ENCODE measurements around the gene DIS3L2.
"Not testable (repeated sequence)": the region's sequence is repeated elsewhere in the genome, so short reads cannot be mapped to it uniquely, and the experiment has no call there.

The DIS3L2 gene

GRCh38 chr2:232126301-232127099 lies 165.0 kb downstream of the DIS3L2 start:
- DNase-seq = no peak

GRCh38 chr2:232129483-232129882 lies 168.0 kb downstream of the DIS3L2 start:
- no peak for DNase-seq

GRCh38 chr2:232132181-232132580 lies 170.7 kb downstream of the DIS3L2 start:
- DNase-seq = no peak

- DNase-seq = no peak
Measured at GRCh38 chr2:232133078-232133477, 171.6 kb downstream of the DIS3L2 start.

- DNase-seq = no peak
Measured at GRCh38 chr2:232134939-232135338, 173.4 kb downstream of the DIS3L2 start.

GRCh38 chr2:232137356-232138147 lies 176.0 kb downstream of the DIS3L2 start:
- no peak for DNase-seq

- no peak for DNase-seq
Measured at GRCh38 chr2:232138441-232138840, 176.9 kb downstream of the DIS3L2 start.

GRCh38 chr2:232139171-232139594 lies 177.7 kb downstream of the DIS3L2 start:
- DNase-seq = no peak

GRCh38 chr2:232139786-232140562 lies 178.5 kb downstream of the DIS3L2 start:
- no peak for DNase-seq

- DNase-seq = no peak
Measured at GRCh38 chr2:232141591-232141990, 180.1 kb downstream of the DIS3L2 start.

- peak in 1 of 5 donors; percentile 19 for DNase-seq
Measured at GRCh38 chr2:232142049-232142448, 180.5 kb downstream of the DIS3L2 start.

- DNase-seq = no peak
Measured at GRCh38 chr2:232142502-232142901, 181.0 kb downstream of the DIS3L2 start.

GRCh38 chr2:232146294-232146693 lies 184.8 kb downstream of the DIS3L2 start:
- DNase-seq = no peak

- DNase-seq = no peak
Measured at GRCh38 chr2:232147440-232148077, 186.0 kb downstream of the DIS3L2 start.

- DNase-seq = no peak
Measured at GRCh38 chr2:232162187-232162586, 200.7 kb downstream of the DIS3L2 start.

- no peak for DNase-seq
Measured at GRCh38 chr2:232170396-232170795, 208.9 kb downstream of the DIS3L2 start.

GRCh38 chr2:232174662-232175061 lies 213.1 kb downstream of the DIS3L2 start:
- no peak for DNase-seq

- DNase-seq = not testable (repeated sequence)
Measured at GRCh38 chr2:232176587-232176986, 215.1 kb downstream of the DIS3L2 start.

GRCh38 chr2:232183279-232183678 lies 221.8 kb downstream of the DIS3L2 start:
- DNase-seq = no peak

GRCh38 chr2:232184346-232184745 lies 222.8 kb downstream of the DIS3L2 start:
- no peak for DNase-seq

- no peak for DNase-seq
Measured at GRCh38 chr2:232190796-232191195, 229.3 kb downstream of the DIS3L2 start.

GRCh38 chr2:232195487-232195886 lies 234.0 kb downstream of the DIS3L2 start:
- no peak for DNase-seq

- no peak for DNase-seq
Measured at GRCh38 chr2:232196802-232197201, 235.3 kb downstream of the DIS3L2 start.
